Ovary (tissue), 9 donors: Measurements from ENCODE around the gene GSTT2B. TPM values are rescaled to one million over a fixed set of nuclear protein-coding genes. Genes with fewer than 3 reads are reported as not detected.
"Not testable (repeated sequence)": the region's sequence is repeated elsewhere in the genome, so short reads cannot be mapped to it uniquely, and the experiment has no call there.

Experiments
- DNase-seq, 5 donors: peaks; one replicate each; pipeline ENCODE4 v3.0.0-alpha.2; 2019 to 2020
- H3K27ac ChIP-seq, 2 donors: fragments of 200-600 bp; one replicate each; pipeline versions ENCODE4 v1.5.1 to v1.8.0; 2019 to 2022
- H3K27me3 ChIP-seq: fragments of 200-600 bp; one replicate; pipeline ENCODE4 v1.8.0; 2022
- H3K36me3 ChIP-seq: fragments of 200-600 bp; sonication (generic); one replicate; pipeline ENCODE4 v1.5.1; 2019
- H3K4me1 ChIP-seq: one replicate; pipeline ENCODE4 v1.8.1; 2013; ENCODE audit warnings: mild to moderate bottlenecking, moderate library complexity; ENCODE audit not compliant: insufficient read depth
- H3K4me3 ChIP-seq: fragments of 200-600 bp; sonication (generic); one replicate; pipeline ENCODE4 v1.5.1; 2017
- H3K9me3 ChIP-seq, 2 donors: fragments of 200-600 bp in 1 of 2; sonication (generic) in 1 of 2; one replicate each; pipeline versions ENCODE4 v1.5.1 to v1.8.1; 2013 to 2019; ENCODE audit warnings: mild to moderate bottlenecking in 1 of 2, moderate library complexity in 1 of 2
- CTCF ChIP-seq, 3 donors: fragments of 450-650 bp in 2 of 3; fragments of 200-600 bp in 1 of 3; IDR thresholded peaks; one replicate each; pipeline versions ENCODE4 v1.5.1 to v1.8.0; 2016 to 2022; ENCODE audit warnings: antibody characterized with exemption in 3 of 3, mild to moderate bottlenecking in 1 of 3
- EP300 ChIP-seq: sonication (generic); formaldehyde crosslinking; IDR thresholded peaks from one replicate; pipeline ENCODE4 v1.6.1; 2017; ENCODE audit warnings: antibody characterized with exemption
- POLR2A ChIP-seq: fragments of 450-650 bp; IDR thresholded peaks from one replicate; pipeline ENCODE4 v1.6.1; 2017; ENCODE audit warnings: antibody characterized with exemption, mild to moderate bottlenecking, moderate library complexity
- WGBS, 3 donors: extraction: QIAGEN DNeasy Blood & Tissue Kit in 1 of 3; methylation state at CpG; one replicate each; pipeline versions ENCODE4 v1.1.5 to v1.1.7; 2013 to 2017; 5-methylcytosine and 5-hydroxymethylcytosine counted together
- intact Hi-C, 4 donors: fragments of 100-400 bp; cut with DNase I; formaldehyde crosslinking; loops; one replicate each; pipeline versions ENCODE4 v1.11.0 to v1.15.1; 2022 to 2023
- polyA plus RNA-seq, 2 donors: library from polyadenylated mRNA; stranded (reverse); fragments of 200-250 nt in 1 of 2; fragments of 350-450 nt in 1 of 2; fragmentation: Illumina TruSeq in 1 of 2; extraction: RNeasy Lipid Tissue Mini Kit (QIAGEN cat#74804) in 1 of 2; gene quantifications; one replicate each; pipeline ENCODE4 v1.2.3, GENCODE V29; 2013 to 2014
- total RNA-seq, 7 donors: library from RNA; depleted of rRNA in 2 of 7; stranded (reverse); fragments of >200 nt in 2 of 7; fragmentation: NEBNext Ultra II Directional in 3 of 7; extraction: Animal tissue kit (Norgen Biotek cat#: 25700) in 3 of 7; gene quantifications; one replicate each; pipeline versions ENCODE4 v1.1.0 to v1.2.4, GENCODE V29; 2016 to 2023
- donor health status: DM: no; HTN: no; CAD: no; lungs with moderate emphysema.
- donor health status: DM: no; HTN: no; CAD: no.
- donor health status: Bipolar disorder and iron deficiency.
- donor health status: DM: yes; HTN: yes; CAD: no.
- donor health status: DM: no; HTN: no; CAD: no.
- donor health status: DM: yes; HTN: yes; CAD: no.

Gene GSTT2B
- total and polyA plus RNA-seq, 9 donors: 5.8 to 20.9 (median 12.3) TPM

- no peak overlapping the region for H3K4me3 ChIP-seq
- no peaks in the 10 kb centered on the region for H3K4me1 ChIP-seq
- no peaks in the 10 kb centered on the region for H3K27me3 ChIP-seq
- no peak for DNase-seq
- WGBS, 3 donors: 79 to 89% (median 81%) methylated on average over 3 of the region's 3 CpGs
- no peak overlapping the region for H3K27ac ChIP-seq
- TF ChIP-seq CTCF (IDR thresholded peaks at IDR 0.05) (no peak), POLR2A (no peak), EP300 (no peak)
- no peaks in the 10 kb centered on the region for H3K36me3 ChIP-seq
- intact Hi-C loops: no loop called here
- no peaks in the 10 kb centered on the region for H3K9me3 ChIP-seq
Observed at GRCh38 chr22:23969071-23969470, 8.1 kb upstream of the GSTT2B start.

- H3K27ac ChIP-seq, intact Hi-C loops, H3K4me1 ChIP-seq, H3K9me3 ChIP-seq, DNase-seq, H3K27me3 ChIP-seq, H3K36me3 ChIP-seq, H3K4me3 ChIP-seq: not testable (repeated sequence)
- no CpG with 5 or more reads among the region's 30 CpGs for WGBS, 3 donors
Observed at GRCh38 chr22:23966568-23966967, 5.6 kb upstream of the GSTT2B start, which contains the start of gene DDTL. DDTL (plus strand) TSS chr22:23966888; CDS start chr22:23966915, 27 bp downstream.

- H3K4me3 ChIP-seq, H3K9me3 ChIP-seq, H3K4me1 ChIP-seq, H3K27ac ChIP-seq, H3K36me3 ChIP-seq, H3K27me3 ChIP-seq, DNase-seq, intact Hi-C loops: not testable (repeated sequence)
- WGBS, 3 donors: no CpG with 5 or more reads among the region's 18 CpGs
Observed at GRCh38 chr22:23966094-23966493, 5.1 kb upstream of the GSTT2B start.

GRCh38 chr22:23956301-23956900 lies 4.6 kb downstream of the GSTT2B start:
- H3K4me3 ChIP-seq, H3K36me3 ChIP-seq, H3K27ac ChIP-seq, H3K27me3 ChIP-seq, H3K9me3 ChIP-seq, H3K4me1 ChIP-seq: not testable (repeated sequence)
- intact Hi-C loops: loop anchor here in 2 of 4 donors (10.0 kb wide), 2 partner anchors 92 to 218 kb away; no protein-coding TSS in a partner anchor
- peak; percentile 62 to 91 (median 83) for TF ChIP-seq CTCF (IDR thresholded peaks at IDR 0.05)
- whole genome bisulfite sequencing, 3 donors: 18 to 25% (median 23%) methylated on average over 12 of the region's 12 CpGs
- peak; percentile 70 to 88 (median 79) for DNase-seq

- DNase-seq, H3K9me3 ChIP-seq, H3K27ac ChIP-seq, H3K27me3 ChIP-seq, H3K36me3 ChIP-seq, H3K4me1 ChIP-seq, H3K4me3 ChIP-seq: not testable (repeated sequence)
- intact Hi-C loops: loop anchor here in 2 of 4 donors (10.0 kb wide), 2 partner anchors 91 to 219 kb away; no protein-coding TSS in a partner anchor
- 57 to 68% (median 64%) methylated on average over 6 to 8 of the region's 8 CpGs for WGBS, 3 donors
Observed at GRCh38 chr22:23955886-23956285, 5.1 kb downstream of the GSTT2B start.

- DNase-seq, H3K9me3 ChIP-seq, H3K27ac ChIP-seq, H3K4me1 ChIP-seq, H3K4me3 ChIP-seq, H3K36me3 ChIP-seq, H3K27me3 ChIP-seq: not testable (repeated sequence)
- intact Hi-C loops: loop anchor here in 2 of 4 donors (10.0 kb wide), 2 partner anchors 90 to 220 kb away; no protein-coding TSS in a partner anchor
- WGBS, 3 donors: 67 to 86% (median 80%) methylated on average over 5 to 6 of the region's 6 CpGs
Observed at GRCh38 chr22:23954991-23955305, 6.0 kb downstream of the GSTT2B start.

GRCh38 chr22:23954193-23954990 lies 6.6 kb downstream of the GSTT2B start:
- not testable (repeated sequence) for H3K36me3 ChIP-seq, DNase-seq, H3K4me3 ChIP-seq, H3K27me3 ChIP-seq, H3K4me1 ChIP-seq, H3K27ac ChIP-seq, H3K9me3 ChIP-seq
- intact Hi-C loops: loop anchor here in 2 of 4 donors (10.0 kb wide), 2 partner anchors 90 to 220 kb away; no protein-coding TSS in a partner anchor
- WGBS, 3 donors: 68 to 78% (median 75%) methylated on average over 8 of the region's 8 CpGs

GRCh38 chr22:23953485-23953884 lies 7.5 kb downstream of the GSTT2B start:
- not testable (repeated sequence) for H3K36me3 ChIP-seq, H3K27ac ChIP-seq, H3K4me3 ChIP-seq, DNase-seq, H3K4me1 ChIP-seq, H3K27me3 ChIP-seq, H3K9me3 ChIP-seq
- WGBS, 3 donors: 68 to 72% (median 69%) methylated on average over 4 of the region's 4 CpGs
- intact Hi-C loops: loop anchor here in 2 of 4 donors (10.0 kb wide), 2 partner anchors 89 to 221 kb away; no protein-coding TSS in a partner anchor

- not testable (repeated sequence) for H3K27ac ChIP-seq, H3K9me3 ChIP-seq, H3K36me3 ChIP-seq, H3K27me3 ChIP-seq, H3K4me3 ChIP-seq, H3K4me1 ChIP-seq
- WGBS, 3 donors: 68 to 72% (median 69%) methylated on average over 11 of the region's 11 CpGs
- peak in 1 of 5 donors; percentile 12 for DNase-seq
- intact Hi-C loops: loop anchor here in 2 of 4 donors (10.0 kb wide), 2 partner anchors 88 to 222 kb away; no protein-coding TSS in a partner anchor
Observed at GRCh38 chr22:23952794-23953405, 8.1 kb downstream of the GSTT2B start.
